K562 (cell line): ENCODE data around the gene COPB2. TPM values are rescaled to one million over a fixed set of nuclear protein-coding genes. Genes with fewer than 3 reads are reported as not detected.

ENCODE experiments used
- CBX3 ChIP-seq, 2 experiments: IDR thresholded peaks; 1 replicate in 1 of 2; 2 replicates in 1 of 2; pipeline ENCODE4 v1.6.1; 2012; ENCODE audit warnings: inconsistent platforms in 2 of 2, low read length in 2 of 2, borderline replicate concordance in 1 of 2, control low read depth in 1 of 2
- CREB1 ChIP-seq, 2 experiments: sonication (generic) in 1 of 2; formaldehyde crosslinking in 1 of 2; IDR thresholded peaks; 2 replicates each; pipeline versions ENCODE4 v1.6.1 to v1.8.0; 2012 to 2022; ENCODE audit warnings: inconsistent platforms in 1 of 2, mild to moderate bottlenecking in 1 of 2, missing genetic modification reagents in 1 of 2, moderate library complexity in 1 of 2
- EP300 ChIP-seq: IDR thresholded peaks from 2 replicates; pipeline ENCODE4 v1.6.1; 2012; ENCODE audit warnings: low read length, improper control_type of control experiment
- NBN ChIP-seq: fragments of 450-650 bp; IDR thresholded peaks from 2 replicates; pipeline ENCODE4 v1.6.1; 2016; ENCODE audit warnings: low read depth, mild to moderate bottlenecking
- PPARD ChIP-seq: fragments of 250-450 bp; sonication (Bioruptor Pico); IDR thresholded peaks from 2 replicates; pipeline ENCODE4 v1.8.0; 2022; ENCODE audit warnings: inconsistent platforms, mild to moderate bottlenecking, moderate library complexity
- RBM25 ChIP-seq: fragments of 200-400 bp; formaldehyde crosslinking; IDR thresholded peaks from 2 replicates; pipeline ENCODE4 v1.6.1; 2018; ENCODE audit warnings: low read length, low read depth, moderate library complexity; ENCODE audit not compliant: severe bottlenecking
- REST ChIP-seq, 2 experiments: fragments of 450-650 bp; formaldehyde crosslinking in 1 of 2; IDR thresholded peaks; 2 replicates each; pipeline versions ENCODE4 v1.4.0 to v1.6.1; 2014 to 2020; ENCODE audit warnings: mild to moderate bottlenecking in 2 of 2, borderline replicate concordance in 1 of 2, low read depth in 1 of 2
- SAFB ChIP-seq: fragments of 200-400 bp; formaldehyde crosslinking; IDR thresholded peaks from 2 replicates; pipeline ENCODE4 v1.6.1; 2017; ENCODE audit warnings: low read depth, low read length, borderline replicate concordance
- TFAP4 ChIP-seq: sonication (generic); formaldehyde crosslinking; IDR thresholded peaks from 2 replicates; pipeline ENCODE4 v1.8.0; 2022; ENCODE audit warnings: missing genetic modification reagents, mild to moderate bottlenecking, moderate library complexity, borderline replicate concordance
- TFE3 ChIP-seq: fragments of 450-650 bp; formaldehyde crosslinking; IDR thresholded peaks from 2 replicates; pipeline ENCODE4 v1.4.0; 2020; ENCODE audit warnings: mild to moderate bottlenecking, mixed read lengths
- ZNF445 ChIP-seq: fragments of 250-450 bp; sonication (Bioruptor Pico); IDR thresholded peaks from 2 replicates; pipeline ENCODE4 v1.4.0; 2020; ENCODE audit warnings: low read depth, mild to moderate bottlenecking, moderate library complexity
- ZNF639 ChIP-seq, 2 experiments: fragments of 200-800 bp in 1 of 2; sonication (Bioruptor generic) in 1 of 2; sonication (generic) in 1 of 2; formaldehyde crosslinking in 1 of 2; IDR thresholded peaks in 1 of 2; conservative IDR thresholded peaks in 1 of 2; 2 replicates each; pipeline versions ENCODE4 v1.5.0 to v1.6.1; 2016 to 2020; ENCODE audit warnings: missing compliant biosample characterization in 1 of 2, missing genetic modification characterization in 1 of 2, missing genetic modification reagents in 1 of 2
- ZNF778 ChIP-seq: fragments of 450-650 bp; formaldehyde crosslinking; IDR thresholded peaks from 2 replicates; pipeline ENCODE4 v1.4.0; 2020; ENCODE audit warnings: mild to moderate bottlenecking, moderate library complexity
- polyA plus RNA-seq, 8 experiments: library from polyadenylated mRNA; depleted of rRNA in 4 of 8; stranded (reverse) in 5 of 8; unstranded in 3 of 8; fragments of >200 nt; fragmentation: Nextera tagmentation in 2 of 8; fragmentation: Illumina TruSeq in 1 of 8; extraction: Ambion mirVana in 2 of 8; extraction: Trizol in 1 of 8; gene quantifications; 2 replicates each; pipeline versions ENCODE4 v1.2.1 to v1.2.3, GENCODE V29; 2011 to 2014; ENCODE audit warnings: inconsistent platforms in 1 of 8, missing spikeins in 1 of 8
- total RNA-seq, 7 experiments: library from RNA; depleted of rRNA in 6 of 7; stranded (reverse); fragments of >200 nt in 6 of 7; fragmentation: Illumina TruSeq in 2 of 7; extraction: Trizol in 2 of 7; gene quantifications; 2 replicates each; pipeline versions ENCODE4 v1.2.1 to v1.2.3, GENCODE V29; 2011 to 2021; ENCODE audit warnings: low replicate concordance in 1 of 7

Gene COPB2
- total and polyA plus RNA-seq, 9 of the 15 experiments (the other 6 are each of a cell fraction or from before 2014, with no cell fraction given), result 64.3 to 189 (median 130) TPM

- TF ChIP-seq ZNF639 (CRISPR knock-in tag; conservative IDR thresholded peaks at IDR 0.05 in 1 of 2, IDR thresholded peaks at IDR 0.05 in 1 of 2) (0 out of 4 replicates have a peak, but pooled peaks of 1 of the 2 experiments have one; percentile 25), TFAP4 (CRISPR knock-in tag) (no peak; the same call in 1 of the 2 replicates), CBX3 (IDR thresholded peaks at IDR 0.05; ENCODE audit: borderline replicate concordance in 1 of 2, low read length in 2 of 2) (0 out of 3 replicates have a peak, but pooled peaks of 1 of the 2 experiments have one; percentile 26), CREB1 (IDR thresholded peaks at IDR 0.05) (peak; percentile 17; the same call in 1 of the 2 replicates), CREB1 (CRISPR knock-in tag; IDR thresholded peaks at IDR 0.05) (no peak), ZNF445 (CRISPR knock-in tag) (no peak), EP300 (peak; percentile 90), RBM25 (peak; percentile 18), PPARD (CRISPR knock-in tag) (no peak), NBN (peak; percentile 39; the same call in 1 of the 2 replicates), TFE3 (peak; percentile 69), ZNF778 (CRISPR knock-in tag) (no peak), REST (IDR thresholded peaks at IDR 0.05; ENCODE audit: borderline replicate concordance) (peak; percentile 51; the same call in 1 of the 2 replicates), REST (CRISPR knock-in tag; IDR thresholded peaks at IDR 0.05; ENCODE audit: low read depth) (no peak), SAFB (no peak)
These were observed 50.1 kb downstream of the COPB2 start (continued) for GRCh38 chr3:139339219-139339906.
